H1 (cell line): ENCODE measurements around the gene BCL7B. TPM values are rescaled to one million over a fixed set of nuclear protein-coding genes. Genes with fewer than 3 reads are reported as not detected.

ENCODE experiments used
- CTCF ChIA-PET: fragments of 300-600 bp; sonication (Branson Sonifier 250); formaldehyde crosslinking; loops from one replicate; lab custom pipeline; 2021; ENCODE audit not compliant: partially characterized antibody; lab: Charles Lee
- POLR2A ChIA-PET: fragments of 300-600 bp; sonication (Branson Sonifier 250); formaldehyde crosslinking; loops from one replicate; lab custom pipeline; 2021; ENCODE audit warnings: inconsistent platforms; ENCODE audit not compliant: partially characterized antibody; lab: Charles Lee
- DNase-seq, 2 experiments: peaks; one replicate each; pipeline versions ENCODE4 v3.0.0 to v3.0.0-alpha.2; 2010 to 2022; ENCODE audit warnings: low spot score in 2 of 2, low read depth in 1 of 2, mixed read lengths in 1 of 2
- FAIRE-seq: peaks from 2 replicates; lab custom pipeline; 2011; peaks lifted over from hg19 to GRCh38; lab: Jason Lieb, UNC
- H2AFZ ChIP-seq: 2 replicates; pipeline ENCODE4 v1.8.1; 2012; ENCODE audit warnings: low read length, inconsistent platforms
- H2AK5ac ChIP-seq: 2 replicates; pipeline ENCODE4 v1.6.1; 2013; ENCODE audit warnings: low read depth, low read length
- H2BK120ac ChIP-seq: replicated peaks from 2 replicates; pipeline ENCODE3; 2013; ENCODE audit warnings: low read depth, low read length, inconsistent platforms
- H2BK12ac ChIP-seq: 2 replicates; pipeline ENCODE4 v1.6.1; 2013; ENCODE audit warnings: low read depth, low read length
- H2BK15ac ChIP-seq: 2 replicates; pipeline ENCODE4 v1.6.1; 2013; ENCODE audit warnings: low read length
- H2BK20ac ChIP-seq: 2 replicates; pipeline ENCODE4 v1.6.1; 2013; ENCODE audit warnings: low read length
- H2BK5ac ChIP-seq: 2 replicates; pipeline ENCODE4 v1.6.1; 2013; ENCODE audit warnings: low read depth, low read length
- H3K14ac ChIP-seq: 2 replicates; pipeline ENCODE4 v1.6.1; 2013; ENCODE audit warnings: inconsistent platforms; ENCODE audit not compliant: insufficient read length
- H3K18ac ChIP-seq: 2 replicates; pipeline ENCODE4 v1.6.1; 2013; ENCODE audit warnings: low read length; ENCODE audit errors: extremely low read depth
- H3K23ac ChIP-seq: 2 replicates; pipeline ENCODE4 v1.6.1; 2013; ENCODE audit warnings: inconsistent platforms; ENCODE audit not compliant: insufficient read length
- H3K23me2 ChIP-seq: 2 replicates; pipeline ENCODE4 v1.6.1; 2013; ENCODE audit warnings: low read depth, low read length
- H3K27ac ChIP-seq: 2 replicates; pipeline ENCODE4 v1.6.1; 2011; ENCODE audit warnings: low read depth, low read length, inconsistent platforms
- H3K27me3 ChIP-seq, 4 experiments: replicated peaks in 1 of 4; 1 replicate in 1 of 4; 2 replicates in 3 of 4; pipeline versions ENCODE4 v1.6.1 to v1.8.1; 2011 to 2013; ENCODE audit warnings: low read length in 3 of 4, mild to moderate bottlenecking in 3 of 4, inconsistent platforms in 2 of 4, mixed read lengths in 2 of 4, moderate library complexity in 1 of 4; ENCODE audit not compliant: control insufficient read depth in 3 of 4, insufficient read depth in 3 of 4; ENCODE audit errors: extremely low read depth in 1 of 4
- H3K36me3 ChIP-seq, 4 experiments: 2 replicates each; pipeline versions ENCODE4 v1.6.1 to v1.8.1; 2011 to 2013; ENCODE audit warnings: mild to moderate bottlenecking in 4 of 4, low read length in 3 of 4, moderate library complexity in 2 of 4, control low read depth in 1 of 4, inconsistent platforms in 1 of 4; ENCODE audit not compliant: insufficient read depth in 4 of 4, control insufficient read depth in 2 of 4
- H3K4ac ChIP-seq: replicated peaks from 2 replicates; pipeline ENCODE3; 2013; ENCODE audit warnings: low read length, low read depth, mixed read lengths, inconsistent platforms; ENCODE audit not compliant: insufficient read length
- H3K4me1 ChIP-seq, 4 experiments: replicated peaks in 1 of 4; 1 replicate in 1 of 4; 2 replicates in 3 of 4; pipeline versions ENCODE4 v1.6.1 to v1.8.1; 2011 to 2013; ENCODE audit warnings: low read length in 3 of 4, inconsistent platforms in 2 of 4, mixed read lengths in 1 of 4; ENCODE audit not compliant: insufficient read depth in 4 of 4, control insufficient read depth in 3 of 4
- H3K4me2 ChIP-seq, 2 experiments: 2 replicates each; pipeline versions ENCODE4 v1.6.1 to v1.8.1; 2011 to 2013; ENCODE audit warnings: low read depth in 2 of 2, low read length in 2 of 2, control low read depth in 1 of 2, inconsistent platforms in 1 of 2, mild to moderate bottlenecking in 1 of 2; ENCODE audit not compliant: insufficient read depth in 1 of 2
- H3K4me3 ChIP-seq, 4 experiments: fragments of 200-600, 300-600 bp in 1 of 4; sonication (generic), shearing (Covaris generic), sonication (Bioruptor Twin) in 1 of 4; 2 replicates each; pipeline versions ENCODE4 v1.5.1 to v1.8.1; 2011 to 2016; ENCODE audit warnings: low read length in 4 of 4, low read depth in 3 of 4, control low read depth in 2 of 4, inconsistent platforms in 2 of 4, mild to moderate bottlenecking in 2 of 4, mixed read lengths in 1 of 4, moderate library complexity in 1 of 4; ENCODE audit not compliant: insufficient read depth in 2 of 4; ENCODE audit errors: extremely low read depth in 1 of 4
- H3K56ac ChIP-seq: replicated peaks from 2 replicates; pipeline ENCODE3; 2013; ENCODE audit warnings: low read depth, mild to moderate bottlenecking, mixed read lengths, low read length, inconsistent platforms; ENCODE audit not compliant: insufficient read length
- H3K79me1 ChIP-seq: 2 replicates; pipeline ENCODE4 v1.6.1; 2013; ENCODE audit warnings: low read depth, low read length, control low read depth
- H3K79me2 ChIP-seq, 2 experiments: 2 replicates each; pipeline versions ENCODE4 v1.6.1 to v1.8.1; 2012 to 2013; ENCODE audit warnings: low read length in 2 of 2, mild to moderate bottlenecking in 2 of 2, inconsistent platforms in 1 of 2; ENCODE audit not compliant: insufficient read depth in 2 of 2, control insufficient read depth in 1 of 2
- H3K9ac ChIP-seq, 4 experiments: replicated peaks in 1 of 4; 1 replicate in 1 of 4; 2 replicates in 3 of 4; pipeline versions ENCODE4 v1.6.1 to v1.8.1; 2011 to 2013; ENCODE audit warnings: low read depth in 3 of 4, low read length in 3 of 4, control low read depth in 2 of 4, mild to moderate bottlenecking in 2 of 4, moderate library complexity in 2 of 4, inconsistent platforms in 1 of 4; ENCODE audit errors: extremely low read depth in 1 of 4
- H3K9me3 ChIP-seq, 2 experiments: 2 replicates each; pipeline versions ENCODE4 v1.6.1 to v1.8.1; 2012 to 2013; ENCODE audit warnings: mild to moderate bottlenecking in 2 of 2, moderate library complexity in 2 of 2, control low read depth in 1 of 2, inconsistent platforms in 1 of 2, low read depth in 1 of 2, low read length in 1 of 2, mixed read lengths in 1 of 2; ENCODE audit not compliant: insufficient read depth in 2 of 2
- H4K20me1 ChIP-seq, 2 experiments: replicated peaks in 1 of 2; 2 replicates each; pipeline versions ENCODE3 to v1.8.1; 2011 to 2013; ENCODE audit warnings: inconsistent platforms in 2 of 2, low read length in 2 of 2, mild to moderate bottlenecking in 1 of 2; ENCODE audit not compliant: insufficient read depth in 2 of 2, control insufficient read depth in 1 of 2
- H4K5ac ChIP-seq: 2 replicates; pipeline ENCODE4 v1.6.1; 2013; ENCODE audit warnings: low read length, low read depth, mixed read lengths, inconsistent platforms; ENCODE audit not compliant: insufficient read length
- H4K8ac ChIP-seq: 2 replicates; pipeline ENCODE4 v1.8.0; 2013; ENCODE audit warnings: mild to moderate bottlenecking, moderate library complexity, low read length, inconsistent platforms; ENCODE audit not compliant: insufficient read depth; ENCODE audit errors: extremely low read depth
- H4K91ac ChIP-seq: replicated peaks from 2 replicates; pipeline ENCODE3; 2013; ENCODE audit warnings: low read length, mixed read lengths, inconsistent platforms; ENCODE audit not compliant: insufficient read length
- CBX5 ChIP-seq: fragments of 300-800, 300-1000 bp; sonication (generic); IDR thresholded peaks from 2 replicates; pipeline ENCODE4 v1.7.1; 2016; ENCODE audit warnings: antibody characterized with exemption, low read length, low read depth
- KDM4A ChIP-seq: IDR thresholded peaks from one replicate; pipeline ENCODE4 v1.7.1; 2012; ENCODE audit warnings: low read depth, mild to moderate bottlenecking, moderate library complexity, low read length, inconsistent platforms; ENCODE audit not compliant: severe bottlenecking
- RAD21 ChIP-seq, 2 experiments: IDR thresholded peaks in 1 of 2; conservative IDR thresholded peaks in 1 of 2; 2 replicates each; pipeline ENCODE4 v1.6.1; 2011; ENCODE audit warnings: low read depth in 2 of 2, low read length in 2 of 2, improper control_type of control experiment in 1 of 2, inconsistent platforms in 1 of 2, mild to moderate bottlenecking in 1 of 2, moderate library complexity in 1 of 2
- RXRA ChIP-seq: IDR thresholded peaks from 2 replicates; pipeline ENCODE4 v1.6.1; 2011; ENCODE audit warnings: low read depth, mild to moderate bottlenecking, low read length, moderate library complexity; ENCODE audit not compliant: insufficient read depth
- SIN3A ChIP-seq, 2 experiments: IDR thresholded peaks in 1 of 2; conservative IDR thresholded peaks in 1 of 2; 2 replicates each; pipeline ENCODE4 v1.6.1; 2011 to 2012; ENCODE audit warnings: low read length in 2 of 2, improper control_type of control experiment in 1 of 2, low read depth in 1 of 2, mild to moderate bottlenecking in 1 of 2
- WGBS, 2 experiments: shearing (Covaris generic) in 1 of 2; methylation state at CpG; one replicate each; pipeline versions ENCODE4 v1.1.6 to v1.1.7; 2013 to 2015; ENCODE audit warnings: low lambda C conversion rate in 2 of 2, mixed read lengths in 2 of 2, inconsistent platforms in 1 of 2, low coverage in 1 of 2, missing lambda C conversion rate in 1 of 2; ENCODE audit not compliant: insufficient replicate concordance in 2 of 2, insufficient coverage in 1 of 2, insufficient read length in 1 of 2; ENCODE audit errors: extremely low coverage in 1 of 2, missing lambda C conversion rate in 1 of 2; 5-methylcytosine and 5-hydroxymethylcytosine counted together
- polyA plus RNA-seq, 7 experiments: library from polyadenylated mRNA; depleted of rRNA in 3 of 7; stranded (reverse) in 5 of 7; unstranded in 2 of 7; fragments of >200 nt in 5 of 7; fragments of 200-250 nt in 2 of 7; gene quantifications; 1 replicate in 5 of 7; 2 replicates in 1 of 7; 4 replicates in 1 of 7; pipeline versions ENCODE4 v1.2.1 to v1.2.3, GENCODE V29; 2011 to 2013; ENCODE audit warnings: missing spikeins in 2 of 7, mixed read lengths in 2 of 7
- total RNA-seq: library from RNA; stranded (reverse); fragmentation: NEBNext Ultra II Directional; extraction: Animal tissue kit (Norgen Biotek cat#: 25700); gene quantifications from 2 replicates; pipeline ENCODE4 v1.2.1, GENCODE V29; 2021
- TF ChIP-seq, protein P1 (sequence below), 3 experiments: IDR thresholded peaks; 1 replicate in 2 of 3; 2 replicates in 1 of 3; pipeline versions ENCODE4 v1.5.1 to v1.6.1; 2011; ENCODE audit warnings: low read length in 3 of 3, mild to moderate bottlenecking in 3 of 3, inconsistent platforms in 2 of 3, low read depth in 1 of 3, moderate library complexity in 1 of 3; ENCODE audit not compliant: insufficient read depth in 1 of 3; ENCODE audit errors: control extremely low read depth in 1 of 3

Gene BCL7B
- total and polyA plus RNA-seq, 2 of the 8 experiments (the other 6 are each of a cell fraction or from before 2014, with no cell fraction given): 24.9 to 44.6 TPM

DNA sequence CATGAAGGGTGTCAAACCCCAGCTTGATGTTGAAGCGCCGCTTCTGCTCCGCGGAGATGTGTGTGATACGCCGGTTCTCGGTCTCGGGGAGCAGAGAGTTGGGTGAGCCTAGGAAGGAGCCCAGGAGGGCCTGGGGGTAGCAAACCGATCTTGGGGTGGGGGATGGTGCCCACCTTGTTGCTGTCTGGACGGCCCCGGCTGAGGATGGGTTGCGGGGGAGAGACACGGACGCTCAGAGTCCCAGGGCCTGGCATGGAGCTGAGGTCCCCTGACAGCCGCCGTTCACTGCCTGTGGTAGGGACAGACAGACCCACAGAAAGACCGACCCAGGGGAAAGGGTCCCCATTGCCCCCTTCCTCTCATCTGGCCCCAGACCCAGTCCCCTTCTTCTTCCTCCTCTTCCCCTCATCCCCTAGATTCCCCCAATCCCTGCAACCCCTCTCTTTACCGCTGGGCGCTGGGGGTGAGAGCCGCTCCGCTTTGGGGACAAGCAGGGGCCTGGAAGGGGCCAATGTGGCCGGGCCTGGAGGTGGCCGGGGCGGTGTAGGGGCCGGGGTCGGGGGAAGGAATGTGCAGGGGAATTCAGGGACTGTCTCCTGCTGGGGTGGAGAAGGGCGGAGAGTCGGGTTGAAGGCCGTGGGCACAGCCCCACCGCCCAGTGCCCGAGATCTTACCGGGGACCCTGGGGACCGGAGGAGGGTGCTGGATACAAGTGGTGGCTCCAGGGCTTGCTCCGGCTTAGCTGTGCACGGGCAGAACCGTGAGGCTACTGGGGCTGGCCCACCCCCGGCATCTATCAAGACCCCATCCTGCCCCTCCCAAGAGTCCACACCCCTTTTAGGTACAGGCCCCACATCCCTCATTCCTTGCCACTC lies 38.9 kb upstream of the BCL7B start:
- Histone ChIP-seq H4K8ac (peak overlapping the region; percentile 57), H3K4me2 (no peak overlapping the region), H3K27me3 (peaks cover 0 to 4% (median 2%) of the 10 kb centered on the region in 4 experiments; a peak in 3 of 7 replicates), H3K23ac (no peak overlapping the region), H3K9ac (no peak overlapping the region), H3K79me1 (no peaks in the 10 kb centered on the region), H3K14ac (no peak overlapping the region), H2BK15ac (no peak overlapping the region), H4K20me1 (peaks cover 0 to 5% of the 10 kb centered on the region in 2 experiments), H3K79me2 (no peaks in the 10 kb centered on the region), H2BK5ac (no peak overlapping the region), H2BK12ac (no peak overlapping the region), H3K4me1 (peaks cover 0 to 10% (median 3%) of the 10 kb centered on the region in 4 experiments; a peak in 4 of 7 replicates), H3K23me2 (peaks cover 6% of the 10 kb centered on the region; the same call in 1 of the 2 replicates), H4K5ac (no peak overlapping the region), H3K36me3 (no peaks in the 10 kb centered on the region; a peak in 1 of 8 replicates), H2AFZ (no peak overlapping the region), H3K4ac (no peak overlapping the region), H4K91ac (no peak overlapping the region), H3K18ac (no peak overlapping the region; the same call in 1 of the 2 replicates), H2BK120ac (no peak overlapping the region), H3K9me3 (no peaks in the 10 kb centered on the region), H3K56ac (no peak overlapping the region), H2AK5ac (no peak overlapping the region), H3K4me3 (no peak overlapping the region), H2BK20ac (no peak overlapping the region), H3K27ac (no peak overlapping the region)
- ChIA-PET POLR2A (interaction anchor here (1.3 to 1.8 kb wide), 5 partner anchors 11 to 91 kb away, joined by 3 to 6 read pairs (median 3); partner anchors contain the start of gene TBL2), CTCF (interaction anchor here (0.6 to 9.6 kb wide), 4 partner anchors 9 to 749 kb away, joined by 3 to 74 read pairs (median 6); no protein-coding TSS in a partner anchor)
- FAIRE-seq: no peak
- 85% methylated on average over 22 of the region's 37 CpGs; no CpG with 5 or more reads in 1 of the 2 experiments for WGBS, 2 experiments
- TF ChIP-seq RAD21 (IDR thresholded peaks at IDR 0.05 in 1 of 2, conservative IDR thresholded peaks at IDR 0.05 in 1 of 2; ENCODE audit: low read depth in 2 of 2, low read length in 2 of 2) (peak in 1 of 2 experiments; percentile 17; a peak in 1 of 4 replicates), RXRA (no peak), SIN3A (conservative IDR thresholded peaks at IDR 0.05 in 1 of 2, IDR thresholded peaks at IDR 0.05 in 1 of 2; ENCODE audit: low read depth in 1 of 2, low read length in 2 of 2) (no peak), KDM4A (no peak), CBX5 (no peak)
- TF ChIP-seq, protein P1, sequence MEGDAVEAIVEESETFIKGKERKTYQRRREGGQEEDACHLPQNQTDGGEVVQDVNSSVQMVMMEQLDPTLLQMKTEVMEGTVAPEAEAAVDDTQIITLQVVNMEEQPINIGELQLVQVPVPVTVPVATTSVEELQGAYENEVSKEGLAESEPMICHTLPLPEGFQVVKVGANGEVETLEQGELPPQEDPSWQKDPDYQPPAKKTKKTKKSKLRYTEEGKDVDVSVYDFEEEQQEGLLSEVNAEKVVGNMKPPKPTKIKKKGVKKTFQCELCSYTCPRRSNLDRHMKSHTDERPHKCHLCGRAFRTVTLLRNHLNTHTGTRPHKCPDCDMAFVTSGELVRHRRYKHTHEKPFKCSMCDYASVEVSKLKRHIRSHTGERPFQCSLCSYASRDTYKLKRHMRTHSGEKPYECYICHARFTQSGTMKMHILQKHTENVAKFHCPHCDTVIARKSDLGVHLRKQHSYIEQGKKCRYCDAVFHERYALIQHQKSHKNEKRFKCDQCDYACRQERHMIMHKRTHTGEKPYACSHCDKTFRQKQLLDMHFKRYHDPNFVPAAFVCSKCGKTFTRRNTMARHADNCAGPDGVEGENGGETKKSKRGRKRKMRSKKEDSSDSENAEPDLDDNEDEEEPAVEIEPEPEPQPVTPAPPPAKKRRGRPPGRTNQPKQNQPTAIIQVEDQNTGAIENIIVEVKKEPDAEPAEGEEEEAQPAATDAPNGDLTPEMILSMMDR (IDR thresholded peaks at IDR 0.05; ENCODE audit: control extremely low read depth in 1 of 3, insufficient read depth in 1 of 3, low read depth in 1 of 3, low read length in 3 of 3): peak in 2 of 3 experiments; percentile 7 to 12; a peak in 2 of 4 replicates
- no peak for DNase-seq
